OCI-LY3 (cell line): ENCODE measurements around the gene AFDN.

Experiments used
- H2AFZ ChIP-seq: fragments of 200-600, 300-600 bp; shearing (Covaris generic); 2 replicates; pipeline ENCODE4 v1.6.0; 2014; ENCODE audit warnings: antibody characterized with exemption, low read depth, low read length
- H3K27ac ChIP-seq: fragments of 200-600, 300-600 bp; sonication (generic); 2 replicates; pipeline ENCODE4 v1.5.1; 2014; ENCODE audit warnings: mild to moderate bottlenecking, low read length, moderate library complexity, mixed read lengths
- H3K27me3 ChIP-seq: fragments of 200-600, 300-600 bp; sonication (generic); 2 replicates; pipeline ENCODE4 v1.6.1; 2014; ENCODE audit warnings: low read depth, low read length, mixed read lengths
- H3K36me3 ChIP-seq: fragments of 200-600, 300-600 bp; sonication (generic); replicated peaks from 2 replicates; pipeline ENCODE3; 2014; ENCODE audit warnings: low read depth, low read length, mixed read lengths
- H3K4me1 ChIP-seq: fragments of 300-600, 200-600 bp; sonication (generic); 2 replicates; pipeline ENCODE4 v1.6.1; 2014; ENCODE audit warnings: low read length, mixed read lengths
- H3K4me2 ChIP-seq: fragments of 200-600, 300-600 bp; sonication (generic); 2 replicates; pipeline ENCODE4 v1.6.1; 2014; ENCODE audit warnings: low read length, mixed read lengths
- H3K4me3 ChIP-seq: fragments of 300-600, 200-600 bp; sonication (generic); 2 replicates; pipeline ENCODE4 v1.5.1; 2014; ENCODE audit warnings: antibody characterized with exemption, mild to moderate bottlenecking, low read length, moderate library complexity
- H3K79me2 ChIP-seq: fragments of 300-600, 200-600 bp; shearing (Covaris generic); 2 replicates; pipeline ENCODE4 v1.6.1; 2014; ENCODE audit warnings: mild to moderate bottlenecking, low read length, mixed read lengths
- H3K9ac ChIP-seq: fragments of 300-600, 200-600 bp; shearing (Covaris generic); 2 replicates; pipeline ENCODE4 v1.6.0; 2014; ENCODE audit warnings: mild to moderate bottlenecking, low read length, moderate library complexity
- H3K9me3 ChIP-seq: fragments of 200-600, 300-600 bp; shearing (Covaris generic); 2 replicates; pipeline ENCODE4 v1.6.1; 2014; ENCODE audit warnings: low read length, mixed read lengths; ENCODE audit not compliant: insufficient read depth
- H4K20me1 ChIP-seq: fragments of 200-600, 300-600 bp; sonication (generic); 2 replicates; pipeline ENCODE4 v1.6.1; 2016; ENCODE audit warnings: low read length, mixed read lengths; ENCODE audit not compliant: insufficient read depth
- CTCF ChIP-seq: fragments of 200-600, 300-600 bp; sonication (generic); IDR thresholded peaks from 2 replicates; pipeline ENCODE4 v1.5.1; 2014; ENCODE audit warnings: antibody characterized with exemption, low read length, low read depth
- EZH2phosphoT487 ChIP-seq: fragments of 200-600 bp; shearing (Covaris generic); IDR thresholded peaks from 2 replicates; pipeline ENCODE4 v1.6.1; 2018; ENCODE audit warnings: antibody characterized with exemption, mixed run types, low read depth

AFDN gene

GRCh38 chr6:168016176-168016620, 189.5 kb downstream of the AFDN start:
- Histone ChIP-seq H3K9ac (no peak overlapping the region), H3K36me3 (no peaks in the 10 kb centered on the region), H4K20me1 (no peaks in the 10 kb centered on the region), H3K4me3 (no peak overlapping the region), H3K27ac (no peak overlapping the region), H3K79me2 (no peaks in the 10 kb centered on the region), H2AFZ (no peak overlapping the region), H3K9me3 (no peaks in the 10 kb centered on the region; the same call in 1 of the 2 replicates), H3K27me3 (no peaks in the 10 kb centered on the region), H3K4me2 (no peak overlapping the region), H3K4me1 (peaks cover 6% of the 10 kb centered on the region)
- TF ChIP-seq CTCF (no peak), EZH2phosphoT487 (no peak)

GRCh38 chr6:168016721-168017525, 190.2 kb downstream of the AFDN start:
- H3K4me2 ChIP-seq, result no peak overlapping the region

GRCh38 chr6:168017629-168018028, 190.9 kb downstream of the AFDN start:
- no peaks in the 10 kb centered on the region for H3K79me2 ChIP-seq
- H2AFZ ChIP-seq, result no peak overlapping the region
- H3K27me3 ChIP-seq, result no peaks in the 10 kb centered on the region
- H3K9ac ChIP-seq, result no peak overlapping the region
- peaks cover 6% of the 10 kb centered on the region for H3K4me1 ChIP-seq
- H3K4me3 ChIP-seq, result no peak overlapping the region
- TF ChIP-seq EZH2phosphoT487 (no peak), CTCF (no peak)
- H3K4me2 ChIP-seq, result no peak overlapping the region
- H4K20me1 ChIP-seq, result no peaks in the 10 kb centered on the region
- no peaks in the 10 kb centered on the region for H3K36me3 ChIP-seq
- H3K27ac ChIP-seq, result no peak overlapping the region
- H3K9me3 ChIP-seq, result no peaks in the 10 kb centered on the region

More at GRCh38 chr6:168016721-168017525, 190.2 kb downstream of the AFDN start:
- TF ChIP-seq EZH2phosphoT487, result no peak
- no peak for TF ChIP-seq CTCF
- Histone ChIP-seq H4K20me1 (no peaks in the 10 kb centered on the region), H3K4me3 (no peak overlapping the region), H3K79me2 (no peaks in the 10 kb centered on the region), H3K4me1 (peaks cover 6% of the 10 kb centered on the region), H3K9me3 (no peaks in the 10 kb centered on the region), H3K36me3 (no peaks in the 10 kb centered on the region), H3K9ac (no peak overlapping the region), H2AFZ (no peak overlapping the region), H3K27me3 (no peaks in the 10 kb centered on the region), H3K27ac (no peak overlapping the region)

GRCh38 chr6:168018664-168019063, 192.0 kb downstream of the AFDN start:
- H3K79me2 ChIP-seq, result no peaks in the 10 kb centered on the region
- H3K27me3 ChIP-seq, result no peaks in the 10 kb centered on the region
- H3K9ac ChIP-seq, result no peak overlapping the region
- H3K4me1 ChIP-seq, result peaks cover under 1% of the 10 kb centered on the region; the same call in 1 of the 2 replicates
- H3K36me3 ChIP-seq, result no peaks in the 10 kb centered on the region
- H2AFZ ChIP-seq, result no peak overlapping the region
- H3K4me3 ChIP-seq, result no peak overlapping the region
- TF ChIP-seq CTCF (no peak), EZH2phosphoT487 (no peak)
- no peak overlapping the region for H3K4me2 ChIP-seq
- H4K20me1 ChIP-seq, result no peaks in the 10 kb centered on the region
- H3K9me3 ChIP-seq, result no peaks in the 10 kb centered on the region
- H3K27ac ChIP-seq, result no peak overlapping the region
